HG03095 (cell line): Measurements from ENCODE around the gene AP1M1.

Experiments used
- ATAC-seq: cut with Tn5 transposase; IDR thresholded peaks from one replicate; pipeline ENCODE4 v1.9.1; 2021; ENCODE audit warnings: moderate library complexity; ENCODE audit not compliant: unreplicated experiment

AP1M1 gene

GRCh38 chr19:16293118-16294091 is 95.7 kb downstream of the AP1M1 start:
- no peak for ATAC-seq

- ATAC-seq = no peak
These were observed 97.3 kb downstream of the AP1M1 start for GRCh38 chr19:16295057-16295456.
